ENCODE results near the gene PGLYRP1. TPM values are rescaled to one million over a fixed set of nuclear protein-coding genes. Genes with fewer than 3 reads are reported as not detected.

The PGLYRP1 gene
- polyA plus RNA-seq, 3 donors: 0.29 to 0.67 TPM; not detected in 1

GRCh38 chr19:45972081-45972946, 50.5 kb downstream of the PGLYRP1 start:
- DNase-seq (ENCODE audit: low read depth in 3 of 3, low spot score in 2 of 3): no peak

DNA sequence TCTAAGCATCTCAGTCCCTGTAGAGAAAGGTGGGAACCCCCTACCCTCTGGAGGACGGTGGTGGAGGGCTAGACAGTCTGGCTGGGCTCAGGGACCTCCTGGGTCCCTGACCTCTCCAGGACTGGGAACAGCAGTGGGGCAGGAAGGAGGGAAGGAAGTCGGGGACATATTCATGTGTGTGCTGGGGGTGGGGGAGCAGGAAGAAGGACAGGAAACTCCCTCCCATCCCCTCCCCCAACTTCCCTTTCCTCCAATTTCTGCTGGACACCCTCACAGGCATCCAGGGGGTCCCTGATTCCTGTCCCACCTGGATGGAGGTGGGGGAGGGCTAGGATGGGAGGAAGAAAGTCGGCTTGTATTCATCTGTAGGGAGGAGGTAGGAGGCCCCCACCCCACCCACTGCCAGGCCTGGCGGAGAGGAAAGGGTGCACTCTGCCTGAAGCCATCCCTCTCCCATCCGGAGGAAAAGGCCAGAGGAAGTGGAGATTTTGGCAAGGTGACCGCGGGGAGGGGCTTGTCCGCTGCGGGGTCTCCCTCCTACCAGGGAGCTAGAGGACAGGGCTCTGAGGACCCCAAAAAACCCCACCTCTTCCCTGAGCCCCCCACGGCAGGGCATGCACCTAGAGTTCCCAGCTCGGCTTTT, 51.5 kb downstream of the PGLYRP1 start:
- no peak for DNase-seq (ENCODE audit: low read depth in 3 of 3, low spot score in 2 of 3)

GRCh38 chr19:45969676-45970075, 53.2 kb downstream of the PGLYRP1 start:
- no peak for DNase-seq (ENCODE audit: low read depth in 3 of 3, low spot score in 2 of 3)

Other genes starting within 250 kb of the PGLYRP1 start
- gene DMPK, start 240.6 kb downstream of the PGLYRP1 start, polyA plus RNA-seq (ENCODE audit: insufficient read length in 3 of 3): 10 to 100 TPM; 31.5 to 37.5 (median 35.4) TPM
- 10 to 100 TPM; 21.6 to 25.8 (median 23.8) TPM for gene DMWD, start 230.2 kb downstream of the PGLYRP1 start, polyA plus RNA-seq (ENCODE audit: insufficient read length in 3 of 3)
- not detected for gene RSPH6A, start 207.7 kb downstream of the PGLYRP1 start, polyA plus RNA-seq (ENCODE audit: insufficient read length in 3 of 3)
- gene SYMPK, start 159.9 kb downstream of the PGLYRP1 start, polyA plus RNA-seq (ENCODE audit: insufficient read length in 3 of 3): 10 to 100 TPM; 53.8 to 64.9 (median 54.5) TPM
- under 1 TPM; 0.30 to 0.39 (median 0.36) TPM for gene FOXA3, start 158.7 kb downstream of the PGLYRP1 start, polyA plus RNA-seq (ENCODE audit: insufficient read length in 3 of 3)
- gene IRF2BP1, start 136.9 kb downstream of the PGLYRP1 start, polyA plus RNA-seq (ENCODE audit: insufficient read length in 3 of 3): 10 to 100 TPM; 14.0 to 18.6 (median 15.8) TPM
- 1 to 10 TPM; 2.8 to 3.8 (median 3.1) TPM for gene MYPOP, start 120.4 kb downstream of the PGLYRP1 start, polyA plus RNA-seq (ENCODE audit: insufficient read length in 3 of 3)
- gene NANOS2, start 108.3 kb downstream of the PGLYRP1 start, polyA plus RNA-seq (ENCODE audit: insufficient read length in 3 of 3): not detected
- 1 to 10 TPM; 2.8 to 4.1 (median 2.9) TPM for gene NOVA2, start 49.2 kb downstream of the PGLYRP1 start, polyA plus RNA-seq (ENCODE audit: insufficient read length in 3 of 3)
- gene CCDC61, start 27.6 kb downstream of the PGLYRP1 start, polyA plus RNA-seq (ENCODE audit: insufficient read length in 3 of 3): 10 to 100 TPM in 2 of 3 donors, 1 to 10 TPM in 1; 9.6 to 10.7 (median 10.5) TPM
- under 1 TPM; 0.06 to 0.35 (median 0.17) TPM for gene IGFL4, start 17.9 kb upstream of the PGLYRP1 start, polyA plus RNA-seq (ENCODE audit: insufficient read length in 3 of 3)
- gene IGFL3, start 101.6 kb upstream of the PGLYRP1 start, polyA plus RNA-seq (ENCODE audit: insufficient read length in 3 of 3): not detected
- not detected for gene IGFL2, start 125.2 kb upstream of the PGLYRP1 start, polyA plus RNA-seq (ENCODE audit: insufficient read length in 3 of 3)
- gene IGFL1, start 206.7 kb upstream of the PGLYRP1 start, polyA plus RNA-seq (ENCODE audit: insufficient read length in 3 of 3): not detected